ENCODE data around the gene PMFBP1. TPM values are rescaled to one million over a fixed set of nuclear protein-coding genes. Genes with fewer than 3 reads are reported as not detected.

PMFBP1 gene
- total RNA-seq, 4 donors from 2014 or later, result 0.42 to 1.2 (median 0.51) TPM

- DNase-seq (ENCODE audit: low spot score in 2 of 2), result no peak
- Histone ChIP-seq H3K4me3 (no peak overlapping the region), H3K36me3 (no peaks in the 10 kb centered on the region), H3K9me3 (no peaks in the 10 kb centered on the region), H3K27me3 (no peaks in the 10 kb centered on the region), H3K4me1 (no peaks in the 10 kb centered on the region), H3K27ac (no peak overlapping the region)
- 79 to 81% methylated on average over 6 of the region's 6 CpGs for WGBS, 2 donors
- TF ChIP-seq POLR2A (IDR thresholded peaks at IDR 0.05) (no peak), EP300 (IDR thresholded peaks at IDR 0.05) (no peak)
- TF ChIP-seq, protein P1, sequence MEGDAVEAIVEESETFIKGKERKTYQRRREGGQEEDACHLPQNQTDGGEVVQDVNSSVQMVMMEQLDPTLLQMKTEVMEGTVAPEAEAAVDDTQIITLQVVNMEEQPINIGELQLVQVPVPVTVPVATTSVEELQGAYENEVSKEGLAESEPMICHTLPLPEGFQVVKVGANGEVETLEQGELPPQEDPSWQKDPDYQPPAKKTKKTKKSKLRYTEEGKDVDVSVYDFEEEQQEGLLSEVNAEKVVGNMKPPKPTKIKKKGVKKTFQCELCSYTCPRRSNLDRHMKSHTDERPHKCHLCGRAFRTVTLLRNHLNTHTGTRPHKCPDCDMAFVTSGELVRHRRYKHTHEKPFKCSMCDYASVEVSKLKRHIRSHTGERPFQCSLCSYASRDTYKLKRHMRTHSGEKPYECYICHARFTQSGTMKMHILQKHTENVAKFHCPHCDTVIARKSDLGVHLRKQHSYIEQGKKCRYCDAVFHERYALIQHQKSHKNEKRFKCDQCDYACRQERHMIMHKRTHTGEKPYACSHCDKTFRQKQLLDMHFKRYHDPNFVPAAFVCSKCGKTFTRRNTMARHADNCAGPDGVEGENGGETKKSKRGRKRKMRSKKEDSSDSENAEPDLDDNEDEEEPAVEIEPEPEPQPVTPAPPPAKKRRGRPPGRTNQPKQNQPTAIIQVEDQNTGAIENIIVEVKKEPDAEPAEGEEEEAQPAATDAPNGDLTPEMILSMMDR (IDR thresholded peaks at IDR 0.05), result no peak
Measured at GRCh38 chr16:72166954-72167561, 4.9 kb downstream of the PMFBP1 start.

- Histone ChIP-seq H3K27ac (no peak overlapping the region), H3K4me3 (no peak overlapping the region), H3K36me3 (no peaks in the 10 kb centered on the region), H3K4me1 (no peaks in the 10 kb centered on the region), H3K9me3 (no peaks in the 10 kb centered on the region), H3K27me3 (no peaks in the 10 kb centered on the region)
- WGBS, 2 donors, result 86 to 91% methylated on average over 2 of the region's 2 CpGs
- no peak for DNase-seq (ENCODE audit: low spot score in 2 of 2)
- no peak for TF ChIP-seq POLR2A (IDR thresholded peaks at IDR 0.05)
- TF ChIP-seq, protein P1 (IDR thresholded peaks at IDR 0.05), result no peak
- TF ChIP-seq EP300 (IDR thresholded peaks at IDR 0.05), result no peak
Measured at GRCh38 chr16:72166151-72166550, 5.8 kb downstream of the PMFBP1 start.

DNA sequence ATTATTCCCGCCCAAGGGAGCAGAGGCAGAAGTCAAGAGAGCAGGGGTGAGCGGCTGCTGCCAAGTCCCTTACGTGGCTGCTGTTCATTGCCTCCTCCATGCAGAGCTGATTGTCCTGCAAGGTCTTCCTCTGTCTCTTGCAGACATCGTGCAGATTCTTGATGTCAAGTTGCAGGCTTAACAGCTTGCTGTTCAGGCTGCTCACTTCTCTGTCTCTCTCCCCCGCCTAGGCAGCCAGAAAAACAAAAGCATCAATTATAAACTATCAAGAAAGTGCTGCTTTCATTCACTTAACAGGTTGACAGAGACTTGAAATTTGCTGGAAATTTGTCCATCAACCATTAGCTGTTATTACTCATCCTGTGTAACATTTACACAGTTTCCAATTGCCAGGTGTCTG lies 7.3 kb downstream of the PMFBP1 start:
- Histone ChIP-seq H3K27me3 (no peaks in the 10 kb centered on the region), H3K9me3 (no peaks in the 10 kb centered on the region), H3K36me3 (no peaks in the 10 kb centered on the region), H3K4me1 (no peaks in the 10 kb centered on the region), H3K4me3 (no peak overlapping the region), H3K27ac (no peak overlapping the region)
- no peak for DNase-seq (ENCODE audit: low spot score in 2 of 2)
- 46 to 51% methylated on average over 5 of the region's 5 CpGs for WGBS, 2 donors
- no peak for TF ChIP-seq EP300 (IDR thresholded peaks at IDR 0.05)
- no peak for TF ChIP-seq POLR2A (IDR thresholded peaks at IDR 0.05)
- TF ChIP-seq, protein P1 (IDR thresholded peaks at IDR 0.05), result no peak

- H3K36me3 ChIP-seq, result no peaks in the 10 kb centered on the region
- no peak overlapping the region for H3K27ac ChIP-seq
- H3K9me3 ChIP-seq, result no peaks in the 10 kb centered on the region
- 63% methylated on average over 6 of the region's 6 CpGs for WGBS, 2 donors
- no peak overlapping the region for H3K4me3 ChIP-seq
- H3K27me3 ChIP-seq, result no peaks in the 10 kb centered on the region
- no peaks in the 10 kb centered on the region for H3K4me1 ChIP-seq
- DNase-seq (ENCODE audit: low spot score in 2 of 2), result no peak
- TF ChIP-seq, protein P1 (IDR thresholded peaks at IDR 0.05), result no peak
- TF ChIP-seq POLR2A (IDR thresholded peaks at IDR 0.05), result no peak
- no peak for TF ChIP-seq EP300 (IDR thresholded peaks at IDR 0.05)
Measured at GRCh38 chr16:72162105-72162692, 9.8 kb downstream of the PMFBP1 start.

DNA sequence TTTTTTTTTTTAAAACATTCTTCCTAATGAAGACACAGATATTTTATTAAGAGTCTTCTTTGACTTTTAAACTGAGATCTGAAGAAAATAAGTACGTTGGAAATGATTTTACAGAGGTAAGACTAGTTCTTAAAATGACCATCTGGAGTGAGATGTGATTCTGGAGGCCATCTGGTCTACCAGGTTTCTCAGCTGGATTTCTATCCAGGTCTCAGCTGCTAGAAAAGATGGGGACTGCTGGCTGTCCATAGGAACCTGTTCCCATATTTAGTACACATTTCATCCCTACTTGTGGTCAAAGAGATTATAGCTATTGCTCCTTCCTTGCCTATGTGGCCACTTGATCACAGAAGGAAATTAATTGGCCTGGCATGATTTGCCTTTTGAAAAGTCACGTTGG lies 12.2 kb downstream of the PMFBP1 start:
- TF ChIP-seq POLR2A (IDR thresholded peaks at IDR 0.05) (no peak), EP300 (IDR thresholded peaks at IDR 0.05) (no peak)
- Histone ChIP-seq H3K4me1 (no peaks in the 10 kb centered on the region), H3K36me3 (no peaks in the 10 kb centered on the region), H3K9me3 (no peaks in the 10 kb centered on the region), H3K27ac (no peak overlapping the region), H3K27me3 (no peaks in the 10 kb centered on the region), H3K4me3 (no peak overlapping the region)
- no peak for DNase-seq (ENCODE audit: low spot score in 2 of 2)
- WGBS, 2 donors, result 51 to 63% methylated on average over 2 of the region's 2 CpGs

All from tibial nerve (tissue), 4 donors.